Superior temporal gyrus (tissue), 1 donor: ENCODE results near the gene ADGRL3.
A peak's percentile ranks its signal among the peaks of the same experiment; 100 is the strongest.
"Not testable (repeated sequence)": the region's sequence is repeated elsewhere in the genome, so short reads cannot be mapped to it uniquely, and the experiment has no call there.

Experiments
- DNase-seq: peaks from one replicate; pipeline ENCODE4 v3.0.0-alpha.2; 2016; ENCODE audit errors: extremely low spot score

ADGRL3 gene

DNA sequence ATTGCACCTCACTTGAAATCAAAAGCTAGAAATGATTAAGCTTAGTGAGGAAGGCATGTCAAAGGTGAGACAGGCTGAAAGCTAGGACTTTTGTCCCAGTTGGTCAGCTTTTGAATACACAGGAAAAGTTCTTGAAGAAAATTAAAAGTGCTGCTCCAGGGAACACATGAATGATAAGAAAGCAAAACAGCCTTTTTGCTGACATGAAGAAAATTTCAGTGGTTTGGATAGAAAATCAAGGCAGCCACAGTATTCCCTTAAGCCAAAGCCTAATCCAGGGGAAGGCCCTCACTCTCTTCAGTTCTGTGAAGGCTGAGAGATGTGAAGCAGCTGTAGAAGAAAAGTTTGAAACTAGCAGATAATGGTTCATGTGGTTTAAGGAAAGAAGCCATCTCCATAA lies 150.8 kb downstream of the ADGRL3 start:
- DNase-seq: no peak

DNA sequence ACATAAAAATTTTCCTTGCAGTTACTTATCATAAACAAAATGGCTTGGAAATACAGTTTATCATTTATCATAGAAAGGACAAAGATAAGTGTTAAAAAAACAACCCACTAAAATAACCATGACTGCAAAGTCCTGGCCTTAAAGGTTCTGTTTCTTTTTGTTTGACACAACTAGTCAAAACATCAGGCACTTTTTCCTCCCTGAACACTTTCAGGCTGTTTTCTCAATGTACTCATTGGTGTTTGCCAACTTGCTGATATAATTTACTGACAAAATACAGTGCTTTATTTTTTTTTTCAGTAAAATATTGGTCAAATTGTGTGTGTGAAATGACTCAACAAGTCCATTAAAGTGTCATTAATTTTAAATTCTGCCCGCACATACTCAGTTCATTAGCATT lies 156.6 kb downstream of the ADGRL3 start:
- no peak for DNase-seq

DNA sequence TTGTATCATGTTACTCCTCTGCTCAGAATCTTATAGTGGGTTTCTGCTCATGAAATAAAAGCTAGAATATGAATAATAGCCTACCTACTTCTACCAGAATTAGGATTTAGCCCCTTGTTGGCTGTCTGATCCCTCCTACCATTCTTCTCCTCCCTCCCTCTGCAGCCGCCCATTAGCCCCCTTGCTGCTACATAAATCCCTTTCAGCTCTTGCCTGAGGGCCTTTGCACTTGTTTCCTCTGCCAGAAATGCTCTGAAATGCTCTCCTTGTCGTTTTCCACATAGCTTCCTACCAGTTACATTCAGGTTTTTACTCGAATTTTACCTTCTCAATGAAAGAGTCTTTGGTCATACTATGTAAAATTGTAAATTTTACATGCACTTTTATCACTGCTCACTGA lies 159.2 kb downstream of the ADGRL3 start:
- no peak for DNase-seq

DNA sequence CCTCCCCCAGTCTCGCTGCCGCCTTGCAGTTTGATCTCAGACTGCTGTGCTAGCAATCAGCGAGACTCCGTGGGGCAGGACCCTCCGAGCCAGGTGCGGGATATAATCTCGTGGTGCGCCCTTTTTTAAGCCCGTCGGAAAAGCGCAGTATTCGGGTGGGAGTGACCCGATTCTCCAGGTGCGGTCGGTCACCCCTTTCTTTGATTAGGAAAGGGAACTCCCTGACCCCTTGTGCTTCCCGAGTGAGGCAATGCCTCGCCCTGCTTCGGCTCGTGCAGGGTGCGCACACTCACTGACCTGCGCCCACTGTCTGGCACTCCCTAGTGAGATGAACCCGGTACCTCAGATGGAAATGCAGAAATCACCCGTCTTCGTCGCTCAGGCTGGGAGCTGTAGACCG lies 172.7 kb downstream of the ADGRL3 start:
- not testable (repeated sequence) for DNase-seq

DNA sequence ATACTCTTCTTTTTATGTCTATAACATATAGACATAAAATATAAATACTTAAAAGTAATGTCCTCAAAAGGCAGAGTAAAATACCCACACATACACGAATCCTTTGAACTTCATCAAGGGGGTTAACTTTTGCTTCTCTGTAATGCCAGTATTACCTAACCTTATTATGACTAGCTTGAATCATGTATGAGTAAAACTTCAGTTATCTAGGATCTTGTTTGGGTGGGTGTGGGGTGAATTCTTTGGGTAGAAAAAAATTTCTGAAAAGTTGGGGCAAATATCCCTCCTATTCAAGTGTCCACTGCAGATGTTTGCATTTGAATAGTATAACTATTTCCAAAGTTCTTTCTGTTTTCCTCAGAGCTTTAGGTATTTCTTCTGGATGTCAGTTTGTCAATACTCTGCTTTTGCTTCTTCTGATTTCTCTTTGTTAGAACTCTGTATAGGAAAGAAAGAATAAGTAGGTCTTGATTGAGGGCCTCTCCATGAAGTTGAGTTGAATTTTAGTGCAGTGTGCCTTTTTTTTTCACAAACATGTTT lies 173.8 kb downstream of the ADGRL3 start:
- DNase-seq: no peak

DNA sequence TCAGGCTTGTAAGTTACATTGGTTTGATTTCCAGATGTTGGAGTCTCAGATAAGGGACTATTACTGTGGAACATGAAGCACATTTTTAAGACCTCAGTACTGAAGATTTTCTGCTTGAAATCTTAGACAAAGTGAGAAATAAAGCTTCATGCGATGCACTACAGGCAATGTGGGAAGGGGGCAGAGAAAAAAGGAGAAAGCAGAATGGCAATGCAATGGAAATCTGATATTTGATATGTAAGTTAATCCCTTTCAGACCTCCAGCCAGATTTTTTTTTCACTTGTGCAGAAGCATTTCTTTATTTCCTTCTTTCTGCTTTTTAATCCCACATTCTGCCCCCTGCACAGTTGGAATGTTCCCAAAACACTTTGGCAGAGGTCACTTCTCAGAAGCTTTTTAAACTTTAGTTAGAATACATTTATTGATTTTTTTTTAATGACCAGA lies 174.3 kb downstream of the ADGRL3 start:
- DNase-seq: no peak

DNA sequence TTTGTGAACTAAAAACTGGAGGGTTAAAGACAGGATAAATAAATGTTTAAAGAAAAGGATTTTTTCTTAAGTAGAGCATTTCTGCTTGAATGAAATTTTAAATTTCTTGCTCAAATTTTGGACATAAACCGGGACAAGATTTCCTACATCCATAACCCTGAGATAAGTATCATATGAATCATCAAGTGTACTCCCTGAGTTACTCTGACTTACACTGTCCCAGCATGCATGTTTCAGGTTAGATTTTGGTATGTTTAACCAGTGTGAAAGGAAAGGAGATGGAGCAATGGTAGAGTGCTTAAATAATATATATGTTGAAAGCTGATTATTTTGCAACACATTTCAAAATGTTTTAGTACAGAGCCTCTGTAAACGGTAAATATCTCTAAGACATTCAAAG lies 175.2 kb downstream of the ADGRL3 start:
- no peak for DNase-seq

DNA sequence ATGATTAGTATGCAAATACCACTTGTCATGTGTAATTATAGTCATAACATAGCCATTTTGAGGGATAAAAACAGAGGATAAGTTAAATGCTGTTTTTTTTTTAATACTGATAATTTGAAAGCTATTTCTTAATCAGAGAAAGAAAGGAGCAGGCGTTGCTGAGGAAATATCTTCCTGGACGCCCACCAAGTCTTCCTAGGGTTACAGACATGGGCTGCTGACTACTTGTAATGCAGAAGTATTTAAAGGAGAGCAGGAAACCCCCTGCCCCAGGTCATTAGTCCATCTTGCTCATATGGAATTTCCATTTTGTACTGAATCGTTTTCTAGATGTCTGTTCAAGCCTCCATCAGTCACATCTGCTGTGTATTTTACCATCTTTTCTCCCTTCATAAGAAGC lies 176.2 kb downstream of the ADGRL3 start:
- DNase-seq: no peak

DNA sequence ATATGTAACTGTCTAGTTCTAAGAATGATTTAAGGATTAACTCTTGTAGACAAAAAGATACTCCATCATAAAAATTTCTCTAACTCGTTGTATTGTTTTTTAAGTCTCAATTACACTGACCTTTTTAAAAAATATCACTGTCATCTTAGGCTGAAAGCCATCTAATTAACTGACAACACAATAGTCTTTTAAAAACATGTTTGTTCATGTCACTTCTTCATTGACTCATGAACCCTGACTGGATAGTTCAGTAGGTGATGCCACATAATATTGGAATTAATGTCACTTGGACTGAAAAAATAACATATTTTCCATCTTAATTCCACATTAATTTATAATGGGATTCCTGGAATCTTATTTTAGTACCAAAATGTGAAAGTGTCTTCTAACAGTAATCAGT lies 179.3 kb downstream of the ADGRL3 start:
- DNase-seq: no peak

DNA sequence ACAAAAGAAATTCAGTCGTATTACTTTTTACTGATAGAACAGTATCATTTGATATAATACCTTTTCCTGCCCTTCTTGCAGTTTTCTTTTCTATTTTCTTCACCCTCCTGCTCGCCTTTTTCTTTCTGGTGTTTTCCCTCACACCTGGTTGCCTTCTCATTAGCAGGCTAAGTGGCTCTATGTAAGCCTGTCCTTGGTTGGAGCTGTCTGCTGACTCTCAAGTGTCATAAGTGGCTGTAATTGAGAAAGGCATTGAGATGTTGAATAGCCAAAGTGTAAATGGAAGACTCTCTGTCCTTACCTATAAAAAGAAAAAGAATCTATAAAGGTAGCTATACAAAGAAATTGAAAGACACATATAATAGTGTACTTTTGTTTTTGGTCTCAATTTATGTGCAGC lies 180.7 kb downstream of the ADGRL3 start:
- DNase-seq: no peak

DNA sequence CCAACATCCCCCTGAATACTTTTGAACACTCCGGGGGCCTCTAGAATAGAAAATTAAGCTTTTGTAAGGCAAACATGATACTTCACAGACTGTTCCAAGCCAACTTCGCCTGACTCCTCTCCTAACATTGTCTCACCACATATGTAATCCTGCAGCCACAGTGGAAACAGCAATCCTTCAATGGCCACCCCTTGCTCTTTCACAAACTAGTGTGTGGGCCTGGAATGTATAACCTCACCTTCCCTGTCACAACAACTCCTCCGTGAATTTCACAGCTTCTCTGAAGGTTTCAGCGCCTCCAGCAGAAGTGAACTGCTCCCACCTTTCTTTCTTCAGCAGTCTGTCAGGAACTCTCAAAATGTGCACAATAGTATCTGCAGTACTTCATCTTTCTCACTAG lies 185.1 kb downstream of the ADGRL3 start:
- DNase-seq: no peak

DNA sequence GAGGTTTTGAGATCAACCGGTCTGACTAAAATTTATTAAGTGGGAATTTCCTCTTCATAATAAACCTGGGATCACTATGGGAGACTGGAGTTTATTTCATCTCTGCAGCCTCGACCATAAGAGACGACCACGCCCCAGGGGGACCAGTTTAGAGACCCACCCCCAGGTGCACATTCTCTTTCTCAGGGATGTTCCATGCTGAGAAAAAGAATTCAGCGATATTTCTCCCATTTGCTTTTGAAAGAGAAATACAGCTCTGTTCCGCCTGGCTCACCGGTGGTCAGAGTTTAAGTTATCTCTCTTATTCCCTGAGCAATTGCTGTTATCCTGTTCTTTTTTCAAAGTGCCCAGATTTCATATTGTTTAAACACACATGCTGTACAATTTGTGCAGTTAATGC lies 187.2 kb downstream of the ADGRL3 start:
- DNase-seq: not testable (repeated sequence)

DNA sequence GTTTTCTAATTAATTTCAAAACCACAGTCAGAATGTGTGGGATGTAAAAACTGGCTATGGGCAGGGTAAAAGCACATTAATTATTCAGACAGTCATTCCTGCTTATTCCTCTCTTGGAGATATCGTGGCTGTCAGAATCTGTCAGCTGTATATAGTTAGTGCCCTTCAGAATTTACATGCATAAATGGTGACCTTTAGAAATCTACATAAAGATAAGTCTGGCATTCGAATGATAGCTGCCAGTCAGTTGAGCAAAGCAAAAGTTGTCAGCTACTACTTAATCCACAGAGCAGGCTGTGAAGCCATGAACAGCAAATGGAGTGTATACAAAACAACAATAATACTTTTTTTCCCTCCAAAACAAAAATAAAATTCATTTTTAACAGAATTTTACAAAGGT lies 189.5 kb downstream of the ADGRL3 start:
- DNase-seq: no peak

DNA sequence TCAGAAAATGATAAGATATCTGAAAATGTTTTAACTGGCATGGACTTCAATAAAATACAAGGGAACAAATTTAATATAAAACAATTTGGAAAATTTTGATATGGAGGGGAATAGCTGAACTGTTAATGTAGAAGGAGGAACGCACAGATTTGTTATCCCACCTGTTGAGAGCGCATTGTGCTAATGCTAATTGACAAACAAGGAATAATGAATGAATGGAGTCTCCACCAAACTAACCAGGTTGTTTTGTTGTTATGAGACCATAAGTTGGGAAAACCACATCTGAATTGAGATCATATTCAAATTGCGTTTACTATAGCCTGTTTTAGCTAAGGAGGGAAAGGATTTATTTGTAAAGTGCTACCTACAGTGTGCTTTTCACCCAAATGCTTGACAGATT lies 195.6 kb downstream of the ADGRL3 start:
- no peak for DNase-seq

DNA sequence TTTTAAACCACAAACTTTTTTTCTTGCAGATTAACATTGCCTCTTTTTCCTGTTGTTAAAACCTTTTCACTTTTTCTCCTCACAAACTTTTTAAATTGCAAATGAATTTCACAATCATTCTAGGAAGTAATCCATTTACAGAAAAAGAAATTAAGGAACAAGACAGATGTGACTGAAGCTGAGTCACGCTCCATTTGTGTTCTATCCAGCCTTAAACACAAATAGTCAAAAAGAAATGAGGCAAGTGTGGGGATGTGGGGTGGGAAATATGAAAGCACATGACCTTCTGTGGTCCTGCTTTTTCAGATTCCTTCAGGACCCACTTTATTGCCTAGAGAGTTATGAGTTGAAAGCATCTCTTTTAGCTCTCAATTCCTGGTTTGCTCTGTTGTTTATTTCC lies 197.0 kb downstream of the ADGRL3 start:
- DNase-seq: no peak

DNA sequence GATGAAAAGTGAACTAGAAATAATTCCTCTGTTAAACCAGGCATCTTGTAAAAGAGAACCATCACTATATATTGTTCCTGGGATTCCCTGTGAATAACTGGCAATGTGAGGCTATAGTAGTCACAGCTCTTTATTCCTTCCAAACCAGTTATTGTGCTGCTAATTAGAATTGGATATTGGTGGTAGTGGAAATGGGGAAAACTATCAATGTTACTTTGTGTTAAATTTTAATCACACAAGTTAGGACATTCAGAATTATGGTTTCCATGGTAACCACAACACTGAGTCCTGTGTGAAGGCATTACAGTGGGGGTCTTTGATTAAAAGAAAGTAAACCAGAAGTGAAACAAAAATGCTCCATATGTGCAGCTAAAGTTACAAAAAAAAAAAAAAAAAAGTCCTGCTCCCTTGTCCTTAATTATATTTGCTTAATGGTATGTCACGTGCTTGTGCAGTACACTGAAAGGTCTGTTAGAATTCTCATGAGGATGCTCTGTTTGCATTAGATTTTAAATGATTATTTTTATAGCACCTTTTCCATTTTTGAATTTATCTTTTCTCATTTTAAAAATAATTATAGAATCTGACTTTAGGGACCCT lies 200.4 kb downstream of the ADGRL3 start:
- DNase-seq: no peak

DNA sequence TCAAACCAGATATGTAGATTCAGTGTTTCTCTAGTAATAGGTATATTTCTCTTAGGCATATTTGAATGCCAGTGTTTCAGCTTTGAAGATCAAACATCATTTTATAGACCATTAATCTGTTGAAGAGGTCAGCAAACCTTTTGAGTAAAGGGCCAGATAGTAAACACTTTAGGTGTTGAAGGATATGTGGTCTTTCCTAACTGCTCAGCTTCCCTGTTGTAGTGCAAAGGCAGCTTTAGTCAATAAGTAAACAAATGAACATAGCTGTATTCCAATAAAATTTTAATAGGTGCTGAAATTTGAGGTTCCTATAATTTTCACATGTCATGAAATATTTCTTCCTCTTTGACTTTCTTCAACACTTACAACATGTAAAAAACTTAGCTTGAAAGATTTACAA lies 201.6 kb downstream of the ADGRL3 start:
- no peak for DNase-seq

DNA sequence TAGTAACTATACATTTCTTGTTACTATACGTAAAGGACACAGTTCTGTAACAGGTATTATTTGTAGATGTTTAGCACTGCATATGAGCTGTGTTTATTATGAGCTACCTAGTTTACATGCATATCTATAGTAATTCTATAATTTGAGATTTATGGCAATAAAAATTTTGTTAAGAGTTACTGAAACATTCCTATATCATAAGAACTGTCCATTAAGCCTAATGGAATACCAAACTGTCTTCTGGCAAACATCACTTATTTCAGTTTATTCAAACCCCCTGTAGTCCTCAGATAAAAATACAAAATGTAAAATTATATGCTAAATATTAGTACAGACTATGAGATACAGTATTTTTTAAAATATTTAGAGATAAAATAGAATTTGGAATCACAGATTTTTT lies 205.2 kb downstream of the ADGRL3 start:
- DNase-seq: no peak

DNA sequence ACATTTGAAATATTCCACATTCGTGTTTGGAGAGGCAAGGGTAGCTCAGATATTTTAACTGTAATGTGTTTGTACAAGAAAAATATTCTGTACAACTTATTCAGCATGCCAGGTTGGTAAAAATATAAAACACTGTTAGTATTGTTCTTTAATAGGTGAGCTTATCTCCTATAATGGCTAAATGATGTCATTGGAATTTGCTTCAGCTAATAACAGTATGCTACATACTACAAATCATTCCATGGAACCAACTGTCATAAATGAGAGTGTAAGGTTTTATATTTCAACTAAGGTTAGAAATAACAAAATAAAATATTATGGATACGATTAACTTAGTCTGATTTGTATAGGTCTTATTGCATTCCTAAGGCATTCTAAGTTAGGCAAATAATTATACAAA lies 206.6 kb downstream of the ADGRL3 start:
- no peak for DNase-seq

DNA sequence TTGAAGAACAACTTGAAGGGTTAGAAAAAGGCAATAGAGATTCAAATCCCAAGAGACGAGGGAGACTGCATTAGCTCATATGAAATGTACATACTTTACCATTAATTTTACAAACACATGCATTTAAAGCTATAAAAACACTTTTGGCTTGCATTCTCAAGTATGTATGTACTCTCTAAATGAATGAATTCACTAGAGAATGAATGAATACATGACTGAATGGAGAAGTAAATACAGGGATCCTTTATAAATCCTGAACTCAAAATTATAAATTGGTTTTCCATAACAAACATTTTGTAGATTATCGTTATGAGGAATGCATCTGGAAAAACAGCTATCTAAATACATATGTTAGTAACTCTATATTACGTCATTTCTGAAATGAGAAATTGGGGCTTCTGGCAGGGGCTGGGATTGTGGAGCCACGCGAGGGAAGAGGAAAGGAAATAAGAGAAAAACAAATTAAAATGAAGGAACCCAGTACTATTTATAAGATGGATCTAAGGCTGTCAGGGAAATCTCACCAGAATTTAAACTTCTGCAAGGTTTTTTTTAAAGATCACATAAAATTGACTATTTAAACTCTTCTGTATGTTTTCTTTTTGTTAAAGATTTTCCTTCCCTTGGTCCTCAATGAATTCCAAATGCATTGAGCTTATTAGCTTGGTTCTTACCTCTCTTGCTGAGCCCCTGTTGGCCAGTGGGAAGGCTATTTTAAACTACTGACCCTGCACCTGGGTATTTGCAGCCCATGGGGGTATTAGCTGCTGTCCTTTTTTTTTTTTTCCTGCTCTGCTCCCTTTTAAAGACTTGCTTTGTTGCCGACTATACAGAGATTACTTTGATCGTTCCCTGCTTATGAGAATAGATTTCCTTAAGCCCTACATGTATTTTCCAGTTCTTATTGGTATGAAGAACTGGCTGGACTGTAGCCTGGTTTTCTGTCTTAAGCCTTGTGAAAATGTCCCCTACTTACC lies 207.8 kb downstream of the ADGRL3 start:
- peak; percentile 55 for DNase-seq

DNA sequence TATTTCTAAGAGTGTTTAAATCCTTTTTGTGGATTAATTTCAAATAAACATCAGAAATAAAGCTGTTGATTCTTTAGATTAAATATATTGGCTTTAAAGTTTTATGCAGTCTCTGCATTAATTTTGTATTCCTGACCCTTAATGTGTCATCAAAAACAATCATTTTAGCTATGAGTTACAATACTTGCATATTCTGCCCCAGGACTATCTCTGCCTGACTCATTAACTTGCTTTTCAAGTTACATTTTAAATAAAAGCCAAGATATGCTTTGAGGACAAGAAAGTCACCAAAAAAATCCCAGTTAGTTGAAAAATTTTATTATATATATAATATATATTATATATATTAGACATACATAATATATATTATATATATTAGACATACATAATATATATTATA lies 208.7 kb downstream of the ADGRL3 start:
- DNase-seq: no peak

DNA sequence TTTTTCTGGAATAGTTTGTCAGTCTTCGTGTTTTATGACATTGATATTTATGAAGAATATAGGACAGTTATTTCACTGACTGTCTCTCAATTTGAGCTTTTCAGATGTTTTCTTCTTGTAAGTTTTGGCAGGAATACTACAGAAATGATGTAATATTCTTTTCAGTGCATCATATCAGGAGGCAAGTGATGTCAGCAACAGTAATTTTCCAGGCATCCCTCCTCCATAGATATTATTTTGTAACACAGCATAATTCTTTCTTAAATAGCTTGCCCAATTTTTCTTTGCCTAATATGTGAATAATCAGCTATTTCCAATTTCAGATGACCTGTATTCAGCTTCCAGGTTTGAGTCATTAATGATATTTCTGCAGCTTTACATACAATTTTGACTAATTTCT lies 211.1 kb downstream of the ADGRL3 start:
- no peak for DNase-seq

DNA sequence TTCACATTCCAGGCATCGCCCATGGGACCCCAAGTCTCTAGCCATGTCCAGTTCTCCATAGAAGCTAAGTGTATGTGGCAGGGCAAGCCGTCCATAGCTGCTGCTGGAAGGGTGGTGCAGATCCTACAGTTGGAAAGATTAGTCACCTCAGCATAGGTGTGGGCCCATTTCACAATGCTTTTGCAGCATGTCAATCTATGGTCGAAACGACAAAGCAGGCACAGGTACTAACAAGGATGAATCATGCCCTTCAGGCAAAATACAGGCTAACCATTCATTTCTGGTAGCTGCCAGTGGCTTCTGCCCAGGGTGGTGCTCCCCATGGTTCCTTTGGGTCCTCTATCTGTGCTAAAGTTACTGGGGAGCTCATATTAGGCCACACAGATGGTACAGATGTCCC lies 225.2 kb downstream of the ADGRL3 start:
- no peak for DNase-seq
